B cell (primary cell): Measurements from ENCODE around the gene CHRM4.

Source experiments
- CTCF ChIP-seq: fragments of 200-600 bp; IDR thresholded peaks from one replicate; pipeline ENCODE4 v1.8.0; 2022; ENCODE audit warnings: antibody characterized with exemption, mild to moderate bottlenecking
- EZH2 ChIP-seq: IDR thresholded peaks from 2 replicates; pipeline ENCODE4 v1.6.1; 2012; ENCODE audit warnings: borderline replicate concordance, low read depth, mild to moderate bottlenecking, moderate library complexity, low read length; ENCODE audit not compliant: insufficient read depth, poor library complexity, severe bottlenecking

DNA sequence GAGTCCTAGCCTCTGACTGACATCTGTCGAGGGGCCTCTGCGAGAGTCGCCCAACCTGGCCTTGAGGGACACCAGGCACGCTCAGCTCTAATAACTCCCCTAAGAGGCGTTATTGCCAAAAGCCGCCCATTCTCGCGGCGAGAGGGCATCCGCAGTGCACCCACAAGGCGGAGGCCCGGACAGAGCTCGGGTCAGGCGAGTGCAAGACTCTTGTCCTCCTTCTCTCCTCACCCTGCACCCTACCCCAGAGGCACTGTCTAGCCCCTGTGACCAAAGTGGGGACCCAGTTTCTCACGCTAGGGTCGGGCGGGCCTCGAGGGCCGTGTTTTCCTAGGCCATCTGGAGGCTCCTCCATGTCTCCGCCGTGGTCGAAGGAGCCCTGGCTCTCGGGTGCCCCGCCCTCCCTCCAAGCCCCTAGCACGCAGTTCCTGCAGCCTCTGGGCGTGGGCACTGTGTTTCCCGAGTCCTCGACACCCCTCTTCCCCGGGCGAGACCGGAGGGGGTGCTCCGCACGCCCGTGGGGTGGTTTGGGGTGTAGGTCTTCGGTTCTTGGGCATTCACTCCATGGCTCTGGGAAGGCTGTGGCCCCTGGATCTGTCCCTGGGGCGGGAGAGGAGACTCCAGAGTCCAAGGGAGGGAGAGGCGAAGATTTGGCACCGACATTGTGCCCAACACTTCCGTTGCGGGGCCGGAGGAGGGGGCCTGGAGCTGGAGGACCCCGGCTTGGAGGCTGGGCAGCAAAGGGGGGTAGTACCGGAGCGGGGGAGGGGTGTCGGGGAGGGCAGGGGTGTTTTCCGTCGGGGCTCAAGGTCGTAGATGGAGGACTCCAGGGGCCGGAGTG lies 1.0 kb downstream of the CHRM4 start:
- TF ChIP-seq CTCF (no peak), EZH2 (no peak)
